ENCODE results near the gene WDSUB1.
A peak's percentile ranks its signal among the peaks of the same experiment; 100 is the strongest.

The WDSUB1 gene

DNA sequence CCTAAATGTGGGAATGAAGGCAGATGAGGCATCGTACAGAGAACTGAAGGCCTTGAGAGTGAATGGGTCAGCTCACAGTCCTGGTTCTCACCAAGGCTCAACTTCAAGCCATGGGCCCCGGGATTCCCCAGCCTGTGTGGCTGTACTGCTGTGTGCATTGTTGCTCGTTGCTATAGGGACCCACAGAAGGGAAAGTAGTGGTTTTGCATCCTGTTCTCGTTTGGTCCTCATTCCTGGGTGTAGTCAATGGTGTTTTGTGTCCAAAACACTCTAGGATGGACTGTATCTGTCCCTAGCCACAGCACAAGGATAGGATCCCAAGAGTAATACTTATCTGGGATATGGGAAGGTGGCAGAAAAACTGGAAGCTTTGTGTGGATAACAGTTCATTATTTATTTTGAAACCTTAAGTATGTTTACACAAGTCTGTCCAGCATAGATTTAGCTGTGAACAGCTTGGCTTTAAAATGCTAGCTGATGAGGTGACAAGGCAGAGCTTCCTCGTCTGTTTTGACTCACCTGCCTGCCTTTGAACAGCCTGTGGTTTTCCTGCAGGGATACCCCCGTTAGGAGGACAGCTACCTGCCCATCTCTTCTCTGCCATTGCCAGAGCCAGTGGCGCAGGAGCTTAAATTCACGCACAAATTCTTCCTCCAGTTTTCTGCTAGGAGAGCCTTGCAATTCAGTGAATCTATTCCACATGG is 85.0 kb downstream of the WDSUB1 start:
- intact Hi-C loops (cut with DNase I) = loop anchor here (10.0 kb wide), 1 partner anchor 513 kb away; the partner anchor contains the start of gene MARCHF7
- no peak for DNase-seq

DNA sequence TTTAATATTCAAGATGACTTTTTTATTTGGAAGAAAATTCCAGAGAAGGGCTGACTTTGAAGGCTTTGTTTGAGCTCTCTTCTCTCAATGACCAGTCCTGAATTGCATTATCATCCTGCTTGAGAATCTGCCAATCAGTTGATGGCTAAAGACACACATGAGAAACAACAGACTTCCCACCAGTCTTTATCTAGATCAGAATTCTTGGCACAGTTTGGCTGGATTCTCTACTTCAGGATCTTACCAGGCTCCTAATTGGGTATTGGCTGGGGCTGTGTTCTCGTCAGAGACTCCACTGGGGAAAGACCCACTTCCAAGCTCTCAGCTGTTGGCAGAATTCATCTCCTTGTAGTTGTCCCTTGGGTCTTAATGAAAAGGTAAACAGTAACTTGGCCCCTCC is 86.0 kb downstream of the WDSUB1 start:
- intact Hi-C loops (cut with DNase I) = loop anchor here (10.0 kb wide), 1 partner anchor 514 kb away; the partner anchor contains the start of gene MARCHF7

DNA sequence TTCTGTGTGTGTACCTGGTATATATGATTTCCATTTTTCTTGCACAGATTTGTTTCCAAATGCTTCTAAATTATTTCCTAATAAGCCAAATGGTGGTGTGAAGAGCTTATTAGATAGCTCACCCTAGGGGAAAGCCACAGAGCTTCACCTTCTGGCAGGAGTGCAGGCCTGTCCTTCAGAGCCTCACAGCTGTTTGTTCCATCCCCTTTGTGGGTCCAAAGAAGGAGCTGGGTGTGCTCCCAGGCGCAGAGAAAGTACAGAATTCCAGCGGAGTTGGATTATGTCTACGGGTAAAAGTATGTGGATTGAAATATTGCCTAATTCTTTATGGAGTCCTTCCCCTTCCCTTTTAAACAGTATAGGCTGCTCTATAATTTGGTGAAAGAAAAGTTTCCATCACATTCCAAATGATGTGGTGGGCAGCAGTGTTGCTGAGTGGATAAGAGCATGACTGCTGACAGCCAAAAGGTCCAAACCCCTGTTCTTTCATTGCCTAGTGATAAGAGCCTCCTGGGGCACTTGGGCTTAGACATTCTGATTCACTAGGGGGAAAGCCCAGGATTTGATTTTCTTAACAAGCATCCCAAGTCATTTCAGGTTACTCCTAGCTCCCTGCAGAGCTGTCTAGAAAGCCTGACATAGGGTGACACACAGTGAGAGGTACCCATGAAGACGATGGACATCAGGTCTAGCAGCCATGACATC is 86.6 kb downstream of the WDSUB1 start:
- no peak for DNase-seq
- intact Hi-C loops (cut with DNase I) = loop anchor here (10.0 kb wide), 1 partner anchor 515 kb away; the partner anchor contains the start of gene MARCHF7

More for the DNA sequence above, 86.0 kb downstream of the WDSUB1 start:
- DNase-seq = no peak

GRCh38 chr2:159199236-159199635 is 87.3 kb downstream of the WDSUB1 start:
- intact Hi-C loops (cut with DNase I) = no loop called here
- DNase-seq = no peak

GRCh38 chr2:159196393-159196925 is 90.0 kb downstream of the WDSUB1 start:
- no peak for DNase-seq
- intact Hi-C loops (cut with DNase I) = no loop called here

GRCh38 chr2:159195697-159196096 is 90.8 kb downstream of the WDSUB1 start:
- peak in 6 of 10 donors; percentile 27 to 77 (median 42) for DNase-seq
- intact Hi-C loops (cut with DNase I) = no loop called here

DNA sequence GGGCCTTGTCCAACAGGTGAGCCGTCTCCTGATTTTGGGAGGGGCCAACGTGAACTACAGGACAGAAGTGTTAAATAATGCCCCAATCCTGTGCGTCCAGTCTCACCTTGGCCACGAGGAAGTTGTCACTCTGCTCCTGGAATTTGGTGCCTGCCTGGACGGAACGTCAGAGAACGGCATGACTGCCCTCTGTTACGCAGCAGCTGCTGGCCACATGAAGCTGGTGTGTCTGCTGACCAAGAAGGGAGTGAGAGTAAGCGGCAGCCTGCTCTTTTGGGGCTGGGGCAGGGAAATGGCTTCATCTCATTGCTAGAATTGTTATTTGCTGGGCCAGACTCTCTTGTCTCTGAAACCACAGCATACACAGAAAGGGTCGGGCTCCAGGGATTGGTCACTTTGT is 92.3 kb downstream of the WDSUB1 start:
- intact Hi-C loops (cut with DNase I) = no loop called here
- no peak for DNase-seq

- intact Hi-C loops (cut with DNase I) = no loop called here
- DNase-seq = no peak
Measured at GRCh38 chr2:159193791-159194190, 92.7 kb downstream of the WDSUB1 start.

DNA sequence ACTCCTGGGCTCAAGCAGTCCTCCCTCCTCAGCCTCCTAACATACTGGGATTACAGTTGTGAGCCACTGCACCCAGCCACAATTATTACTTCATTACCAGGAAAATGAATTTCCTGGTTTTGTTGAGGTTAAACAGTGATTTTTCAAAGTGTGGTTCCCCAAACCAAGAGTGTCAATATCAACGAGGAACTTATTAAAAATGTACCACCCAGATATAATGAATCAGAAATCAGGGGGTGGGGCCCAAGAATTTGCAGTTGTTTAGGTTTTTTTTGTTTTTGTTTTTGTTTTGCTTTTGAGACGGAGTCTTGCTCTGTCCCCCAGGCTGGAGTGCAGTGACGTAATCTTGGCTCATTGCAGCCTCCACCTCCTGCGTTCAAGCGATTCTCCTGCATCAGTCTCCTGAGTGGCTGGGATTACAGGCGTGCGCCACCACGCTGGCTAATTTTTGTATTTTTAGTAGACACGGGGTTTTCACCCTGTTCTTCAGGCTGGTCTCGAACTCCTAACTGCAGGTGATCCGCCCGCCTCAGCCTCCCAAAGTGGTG is 94.1 kb downstream of the WDSUB1 start:
- intact Hi-C loops (cut with DNase I) = no loop called here

GRCh38 chr2:159188449-159188848 is 98.1 kb downstream of the WDSUB1 start:
- intact Hi-C loops (cut with DNase I) = no loop called here
- DNase-seq = no peak

More for the DNA sequence above, 94.1 kb downstream of the WDSUB1 start:
- no peak for DNase-seq

DNA sequence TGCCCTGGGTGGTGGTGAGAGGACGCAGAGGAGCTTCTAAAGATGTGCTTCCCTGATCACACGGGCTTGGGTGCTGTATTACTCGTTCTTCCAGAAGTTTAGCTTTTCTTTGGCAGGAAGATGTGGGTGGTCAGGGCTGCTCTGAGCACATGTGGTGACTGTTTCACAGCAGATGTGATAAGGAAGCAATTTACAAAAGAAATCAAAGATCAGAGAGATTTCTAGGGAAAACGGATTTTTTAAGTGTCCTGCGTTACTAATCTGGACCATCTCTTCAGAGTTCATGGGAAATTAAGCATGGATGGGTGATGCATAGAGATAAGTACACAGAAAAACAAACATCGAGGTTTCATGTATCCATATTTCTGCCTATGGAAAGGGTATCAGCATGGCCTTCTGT is 99.4 kb downstream of the WDSUB1 start:
- intact Hi-C loops (cut with DNase I) = no loop called here
- DNase-seq = no peak

GRCh38 chr2:159186462-159186861 is 100.0 kb downstream of the WDSUB1 start:
- DNase-seq = no peak
- intact Hi-C loops (cut with DNase I) = no loop called here

Data from posterior cingulate gyrus (tissue), 11 donors.